Measurements from ENCODE around the gene MXD4.
"Not testable (repeated sequence)": the region's sequence is repeated elsewhere in the genome, so short reads cannot be mapped to it uniquely, and the experiment has no call there.

The MXD4 gene

DNA sequence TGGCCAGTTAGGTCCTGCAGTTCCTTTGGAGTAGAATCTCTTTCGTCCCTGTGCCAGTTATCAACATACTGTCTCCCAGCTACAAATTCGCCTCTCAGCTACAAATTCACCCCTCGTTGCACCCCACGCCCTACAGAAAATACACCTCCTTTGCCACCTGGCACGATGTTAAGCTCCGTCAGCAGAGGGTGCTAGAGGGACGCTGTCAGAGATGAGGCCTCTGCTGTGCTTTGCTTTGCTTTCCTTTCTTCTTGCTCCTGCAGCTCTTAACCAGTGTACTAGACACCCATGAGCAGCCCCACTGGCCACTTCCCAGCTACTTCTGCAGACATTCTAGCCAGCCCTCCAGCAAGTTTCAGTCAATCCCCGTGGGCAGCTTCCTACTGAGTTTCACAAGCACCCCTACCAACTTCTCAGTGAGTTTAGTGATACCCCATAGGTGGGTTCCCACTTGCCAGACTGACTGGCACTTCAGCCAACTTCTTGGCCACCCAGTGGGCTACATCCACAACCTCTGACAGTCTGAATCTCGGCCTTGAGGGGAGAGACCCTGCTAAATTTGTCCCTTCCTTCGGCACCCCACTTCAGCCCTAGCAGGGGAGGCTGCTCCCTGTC, 41.8 kb downstream of the MXD4 start:
- peak; percentile 82 for DNase-seq (ENCODE audit: low spot score)

DNA sequence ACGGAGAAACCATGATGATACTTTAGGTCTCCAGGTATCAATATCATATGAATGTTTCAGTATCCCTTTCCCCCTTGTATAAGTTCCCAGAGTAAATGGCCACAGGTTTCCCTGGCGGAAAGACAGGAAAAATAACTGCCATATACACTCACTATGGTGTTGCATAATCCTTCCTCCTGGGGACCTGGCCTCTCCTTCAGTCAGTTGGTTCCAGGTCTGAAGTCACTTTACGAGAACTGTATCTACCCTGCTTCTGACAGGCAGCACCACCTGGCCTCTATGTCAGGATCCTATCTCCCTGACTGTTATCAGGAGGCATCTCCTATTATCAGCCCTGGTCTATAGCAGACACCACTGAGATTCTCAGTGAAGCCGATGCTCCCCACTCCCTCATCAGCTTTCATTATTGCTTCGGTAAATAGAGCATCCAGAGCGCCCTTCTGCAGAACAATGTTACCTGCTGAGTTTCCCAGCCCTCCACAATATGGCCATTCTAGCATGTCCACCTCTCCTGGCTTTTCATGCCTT, 42.6 kb downstream of the MXD4 start:
- no peak for DNase-seq (ENCODE audit: low spot score)

DNA sequence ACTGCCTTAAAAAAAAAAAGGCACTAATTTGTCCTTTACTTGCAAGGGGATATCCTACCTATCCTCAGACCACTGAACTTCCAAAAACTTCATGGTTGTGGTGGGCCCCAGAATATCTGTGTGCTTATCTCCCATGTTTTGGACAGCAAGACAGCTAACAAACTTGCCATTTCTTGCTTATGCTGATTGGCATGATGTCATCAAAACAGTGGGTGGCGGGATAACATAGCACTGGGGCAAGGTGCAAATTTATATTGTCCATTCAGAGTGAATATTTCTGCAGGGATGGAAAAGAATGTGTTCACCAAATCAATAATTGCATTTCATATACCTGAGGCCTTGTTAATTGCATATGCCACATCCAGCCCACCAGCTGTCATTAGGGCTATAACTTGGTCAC, 43.5 kb downstream of the MXD4 start:
- DNase-seq (ENCODE audit: low spot score): no peak

DNA sequence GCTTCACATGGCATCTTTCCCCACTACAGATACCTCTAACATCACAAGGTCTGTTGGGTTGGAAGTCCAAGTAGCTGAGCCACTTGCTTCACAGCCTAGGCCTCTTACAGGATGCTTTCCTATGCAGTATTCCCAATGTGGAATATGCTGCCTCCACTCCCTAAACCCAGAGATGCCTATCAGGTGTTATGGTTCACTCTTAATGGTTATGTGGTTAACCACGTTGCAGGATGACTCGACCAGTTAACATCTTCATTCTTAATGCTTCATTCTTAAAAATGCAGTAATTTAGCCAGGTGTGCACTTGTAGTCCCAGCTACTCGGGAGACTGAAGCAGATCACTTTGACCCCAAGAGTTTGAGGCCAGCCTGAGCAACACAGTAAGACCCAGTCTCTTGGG, 44.2 kb downstream of the MXD4 start:
- no peak for DNase-seq (ENCODE audit: low spot score)

DNA sequence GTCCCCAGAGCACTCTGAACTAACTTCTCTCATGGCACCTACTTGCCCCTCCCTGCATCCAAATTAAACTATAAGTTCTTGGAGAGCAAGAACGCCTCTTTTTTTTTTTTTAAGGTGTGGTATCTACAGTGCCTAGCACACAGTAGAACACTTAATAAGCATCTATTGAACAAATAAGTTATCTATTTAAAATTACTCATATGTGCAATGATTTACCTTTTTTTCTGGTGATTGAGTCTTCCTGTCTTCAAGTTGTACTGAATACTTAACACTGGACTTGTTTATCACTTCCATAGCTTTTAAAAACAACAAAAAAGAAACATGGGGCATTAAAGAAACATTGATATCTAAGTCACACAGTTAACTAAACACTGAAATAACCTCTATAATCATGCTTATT, 49.1 kb downstream of the MXD4 start:
- DNase-seq (ENCODE audit: low spot score): no peak

DNA sequence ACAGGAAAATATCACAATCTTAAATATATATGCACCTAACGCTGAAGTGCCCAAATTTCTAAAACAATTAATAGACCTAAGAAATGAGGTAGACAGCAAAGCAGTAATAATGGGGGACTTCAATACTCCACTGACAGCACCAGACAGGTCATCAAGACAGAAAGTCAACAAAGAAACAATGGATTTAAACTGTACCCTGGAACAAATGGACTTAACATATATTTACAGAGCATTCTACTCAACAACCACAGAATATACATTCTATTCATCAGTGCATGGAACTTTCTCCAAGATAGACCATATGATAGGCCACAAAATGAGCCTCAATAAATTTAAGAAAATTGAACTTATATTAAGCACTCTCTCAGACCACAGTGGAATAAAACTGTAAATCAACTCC, 59.1 kb downstream of the MXD4 start:
- DNase-seq (ENCODE audit: low spot score): not testable (repeated sequence)
